Colonic mucosa (tissue), 4 donors: ENCODE data around the gene SLX9. TPM values are rescaled to one million over a fixed set of nuclear protein-coding genes. Genes with fewer than 3 reads are reported as not detected.
"Not testable (repeated sequence)": the region's sequence is repeated elsewhere in the genome, so short reads cannot be mapped to it uniquely, and the experiment has no call there.

Source experiments
- DNase-seq: peaks from one replicate; pipeline ENCODE4 v3.0.0-alpha.2; 2020
- H3K27ac ChIP-seq: fragments of 200-600 bp; one replicate; pipeline ENCODE4 v1.8.0; 2021
- H3K27me3 ChIP-seq: fragments of 200-600 bp; one replicate; pipeline ENCODE4 v1.8.0; 2021
- H3K36me3 ChIP-seq: fragments of 200-600 bp; one replicate; pipeline ENCODE4 v1.8.0; 2021
- H3K4me1 ChIP-seq: fragments of 200-600 bp; one replicate; pipeline ENCODE4 v1.8.0; 2021; ENCODE audit warnings: mild to moderate bottlenecking
- H3K4me3 ChIP-seq: fragments of 200-600 bp; one replicate; pipeline ENCODE4 v1.8.0; 2021
- H3K9ac ChIP-seq, 2 donors: one replicate each; pipeline ENCODE4 v1.7.0; 2013; ENCODE audit warnings: control low read depth in 2 of 2, low read depth in 2 of 2, low read length in 2 of 2
- H3K9me3 ChIP-seq: fragments of 200-600 bp; one replicate; pipeline ENCODE4 v1.8.0; 2021
- intact Hi-C: fragments of 100-400 bp; cut with DNase I; formaldehyde crosslinking; loops from one replicate; pipeline ENCODE4 v1.14.1; 2022
- total RNA-seq, 2 donors: library from RNA; stranded (reverse); fragmentation: NEBNext Ultra II Directional in 1 of 2; extraction: Animal tissue kit (Norgen Biotek cat#: 25700) in 1 of 2; gene quantifications; one replicate each; pipeline ENCODE4 v1.2.1, GENCODE V29; 2021
- TF ChIP-seq, protein P1 (sequence below): fragments of 200-600 bp; IDR thresholded peaks from one replicate; pipeline ENCODE4 v1.8.0; 2022; ENCODE audit warnings: antibody characterized with exemption, mild to moderate bottlenecking
- donor health status: healthy.
- donor health status: DM: no; HTN: no; CAD: no.
- donor health status: DM: no; HTN: no; CAD: no.

Gene SLX9
- total RNA-seq, 2 donors from 2014 or later, result 30.6 to 50.1 TPM

GRCh38 chr21:44911068-44911383 is 28.8 kb upstream of the SLX9 start:
- no peak for DNase-seq
- Histone ChIP-seq H3K4me3 (no peak overlapping the region), H3K9ac (peak overlapping the region in 1 of 2 donors; percentile 53), H3K36me3 (no peaks in the 10 kb centered on the region), H3K27ac (peak overlapping the region; percentile 42), H3K27me3 (no peaks in the 10 kb centered on the region), H3K4me1 (peaks cover 19% of the 10 kb centered on the region), H3K9me3 (no peaks in the 10 kb centered on the region)
- TF ChIP-seq, protein P1, sequence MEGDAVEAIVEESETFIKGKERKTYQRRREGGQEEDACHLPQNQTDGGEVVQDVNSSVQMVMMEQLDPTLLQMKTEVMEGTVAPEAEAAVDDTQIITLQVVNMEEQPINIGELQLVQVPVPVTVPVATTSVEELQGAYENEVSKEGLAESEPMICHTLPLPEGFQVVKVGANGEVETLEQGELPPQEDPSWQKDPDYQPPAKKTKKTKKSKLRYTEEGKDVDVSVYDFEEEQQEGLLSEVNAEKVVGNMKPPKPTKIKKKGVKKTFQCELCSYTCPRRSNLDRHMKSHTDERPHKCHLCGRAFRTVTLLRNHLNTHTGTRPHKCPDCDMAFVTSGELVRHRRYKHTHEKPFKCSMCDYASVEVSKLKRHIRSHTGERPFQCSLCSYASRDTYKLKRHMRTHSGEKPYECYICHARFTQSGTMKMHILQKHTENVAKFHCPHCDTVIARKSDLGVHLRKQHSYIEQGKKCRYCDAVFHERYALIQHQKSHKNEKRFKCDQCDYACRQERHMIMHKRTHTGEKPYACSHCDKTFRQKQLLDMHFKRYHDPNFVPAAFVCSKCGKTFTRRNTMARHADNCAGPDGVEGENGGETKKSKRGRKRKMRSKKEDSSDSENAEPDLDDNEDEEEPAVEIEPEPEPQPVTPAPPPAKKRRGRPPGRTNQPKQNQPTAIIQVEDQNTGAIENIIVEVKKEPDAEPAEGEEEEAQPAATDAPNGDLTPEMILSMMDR, result no peak
- intact Hi-C loops, result loop anchor here (10.0 kb wide), 1 partner anchor 106 kb away; the partner anchor contains the start of gene UBE2G2

DNA sequence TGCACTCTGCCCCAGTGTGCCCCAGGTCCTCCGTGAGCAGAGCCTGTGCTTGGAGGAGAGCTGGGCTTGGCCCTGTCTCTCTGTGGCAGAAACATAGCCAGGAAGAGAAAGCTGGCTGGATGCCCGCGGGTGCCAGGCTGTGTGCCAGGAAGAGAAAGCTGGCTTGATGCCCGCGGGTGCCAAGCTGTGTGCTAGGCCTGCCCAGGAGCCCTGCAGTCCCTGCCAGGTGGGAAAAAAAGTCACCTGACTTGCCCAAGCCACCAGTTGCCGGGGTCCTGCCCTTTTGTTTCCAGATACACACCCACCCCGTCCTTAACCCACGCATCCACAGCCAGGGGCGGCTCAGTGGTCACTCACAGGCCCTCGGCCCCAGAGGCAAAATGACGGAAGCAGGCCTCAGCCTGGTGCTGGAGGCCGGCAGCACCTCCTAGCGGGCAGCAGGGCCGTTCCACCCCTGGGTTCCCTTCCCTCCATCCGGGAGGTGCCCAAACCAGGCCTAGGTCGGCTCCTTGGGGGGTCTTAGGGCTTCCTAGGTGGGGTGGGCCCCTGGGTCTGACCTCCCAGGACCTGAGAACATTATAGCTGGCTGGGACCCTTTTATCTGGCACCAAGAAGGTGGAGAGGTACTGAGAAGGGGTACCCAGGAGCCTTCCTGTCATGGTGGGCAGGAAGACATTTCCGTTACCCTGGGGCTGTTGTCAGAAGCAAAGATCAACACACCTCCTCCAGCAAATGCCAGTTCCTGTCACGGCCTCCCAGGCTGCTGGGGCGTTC is 28.3 kb upstream of the SLX9 start:
- H3K4me3 ChIP-seq, result no peak overlapping the region
- DNase-seq, result peak; percentile 88
- H3K36me3 ChIP-seq, result no peaks in the 10 kb centered on the region
- TF ChIP-seq, protein P1, result peak; percentile 56
- intact Hi-C loops, result loop anchor here (10.0 kb wide), 1 partner anchor 107 kb away; the partner anchor contains the start of gene UBE2G2
- peak overlapping the region; percentile 42 for H3K27ac ChIP-seq
- H3K9me3 ChIP-seq, result no peaks in the 10 kb centered on the region
- H3K4me1 ChIP-seq, result peaks cover 19% of the 10 kb centered on the region
- no peaks in the 10 kb centered on the region for H3K27me3 ChIP-seq
- H3K9ac ChIP-seq, result peak overlapping the region in 1 of 2 donors; percentile 53

DNA sequence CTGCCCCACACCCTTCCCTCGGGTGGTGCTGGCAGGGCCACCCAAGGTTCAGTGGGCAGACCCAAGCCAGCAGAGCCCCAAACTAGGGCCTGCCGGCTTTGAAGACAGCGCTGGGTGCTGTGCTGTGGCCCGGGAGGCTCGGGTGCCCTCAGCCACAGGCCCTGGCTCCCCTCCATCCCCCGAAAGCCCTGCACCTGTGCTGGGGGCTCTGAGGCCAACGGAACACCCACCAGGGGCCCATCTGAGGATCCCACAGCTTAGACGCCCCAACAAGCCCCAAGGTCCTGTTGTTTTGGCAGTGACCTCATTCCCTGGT is 27.7 kb upstream of the SLX9 start:
- peaks cover 19% of the 10 kb centered on the region for H3K4me1 ChIP-seq
- peak; percentile 54 for DNase-seq
- TF ChIP-seq, protein P1, result no peak
- intact Hi-C loops, result loop anchor here (10.0 kb wide), 1 partner anchor 107 kb away; the partner anchor contains the start of gene UBE2G2
- peak overlapping the region in 1 of 2 donors; percentile 16 for H3K9ac ChIP-seq
- no peak overlapping the region for H3K4me3 ChIP-seq
- H3K9me3 ChIP-seq, result no peaks in the 10 kb centered on the region
- no peaks in the 10 kb centered on the region for H3K27me3 ChIP-seq
- no peaks in the 10 kb centered on the region for H3K36me3 ChIP-seq
- peak overlapping the region; percentile 42 for H3K27ac ChIP-seq

DNA sequence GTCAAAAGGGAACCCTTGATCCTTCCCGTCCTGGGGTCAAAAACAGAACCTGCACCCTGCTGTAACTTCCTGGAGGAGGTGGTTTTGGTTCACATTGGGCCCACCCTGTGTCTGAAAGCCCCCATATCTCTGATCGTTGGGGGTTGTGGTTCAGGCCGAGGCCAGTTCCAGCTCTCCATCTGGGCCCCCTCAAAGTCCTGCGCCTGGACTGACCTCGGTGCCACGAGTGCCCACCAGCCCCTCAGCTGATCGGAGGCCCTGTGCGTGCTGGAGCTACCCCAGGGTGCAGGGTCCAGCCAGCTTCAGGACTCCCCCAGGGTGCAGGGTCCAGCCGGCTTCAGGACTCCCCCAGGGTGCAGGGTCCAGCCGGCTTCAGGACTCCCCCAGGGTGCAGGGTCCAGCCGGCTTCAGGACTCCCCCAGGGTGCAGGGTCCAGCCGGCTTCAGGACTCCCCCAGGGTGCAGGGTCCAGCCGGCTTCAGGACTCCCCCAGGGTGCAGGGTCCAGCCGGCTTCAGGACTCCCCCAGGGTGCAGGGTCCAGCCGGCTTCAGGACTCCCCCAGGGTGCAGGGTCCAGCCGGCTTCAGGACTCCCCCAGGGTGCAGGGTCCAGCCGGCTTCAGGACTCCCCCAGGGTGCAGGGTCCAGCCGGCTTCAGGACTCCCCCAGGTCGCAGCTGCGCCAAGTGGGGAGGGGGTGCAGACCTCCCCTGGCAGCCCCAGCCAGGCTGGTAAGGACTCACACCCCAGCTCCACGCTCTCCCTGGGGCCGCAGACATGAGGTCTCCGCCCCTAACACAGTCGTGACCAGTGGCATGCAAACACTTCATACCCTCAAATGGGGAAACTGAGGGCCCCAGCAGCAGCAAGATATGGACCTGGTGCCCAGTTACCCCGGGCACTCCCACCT is 27.1 kb upstream of the SLX9 start:
- H3K4me3 ChIP-seq, H3K9me3 ChIP-seq, H3K27me3 ChIP-seq, H3K36me3 ChIP-seq, DNase-seq: not testable (repeated sequence)
- intact Hi-C loops, result loop anchor here (10.0 kb wide), 1 partner anchor 108 kb away; the partner anchor contains the start of gene UBE2G2
- Histone ChIP-seq H3K9ac (peak overlapping the region in 1 of 2 donors; percentile 3), H3K4me1 (peaks cover 19% of the 10 kb centered on the region), H3K27ac (peak overlapping the region; percentile 42)

DNA sequence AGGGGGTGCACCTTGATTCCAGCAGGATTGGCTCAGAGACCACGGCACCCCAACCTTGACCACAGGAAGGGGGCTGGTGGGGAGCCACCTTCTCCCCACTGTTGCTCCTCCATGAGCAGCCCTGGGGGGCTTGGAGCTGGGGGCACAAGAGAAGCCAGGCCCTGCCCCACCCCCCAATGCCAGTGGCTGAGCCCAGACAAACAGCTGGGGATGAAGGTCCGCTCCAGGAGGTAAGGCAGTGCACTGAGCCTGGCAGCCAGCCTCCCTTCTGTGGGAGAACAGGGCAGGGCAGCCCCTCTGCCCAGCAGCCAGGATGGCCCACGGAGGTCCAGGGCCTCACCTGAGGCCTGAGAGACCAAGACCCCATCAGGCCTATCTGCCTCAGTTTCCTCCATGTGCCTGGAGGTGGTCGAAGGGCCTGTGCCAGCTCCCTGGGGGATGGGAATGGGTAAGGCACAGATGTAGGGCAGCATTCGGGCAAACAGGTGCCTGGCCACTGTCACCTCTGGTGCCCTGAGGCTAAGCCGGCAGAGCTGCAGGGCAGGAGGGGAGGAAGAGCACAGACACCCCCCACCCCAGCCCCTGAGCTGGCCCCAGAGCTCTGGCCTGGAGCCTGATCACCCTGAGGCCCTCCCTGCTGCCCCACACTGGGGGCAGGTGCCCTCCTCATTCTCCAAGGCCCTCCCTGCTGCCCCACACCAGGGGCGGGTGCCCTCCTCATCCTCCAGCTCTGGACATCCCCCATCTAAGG is 26.2 kb upstream of the SLX9 start:
- Histone ChIP-seq H3K4me3 (no peak overlapping the region), H3K4me1 (peaks cover 19% of the 10 kb centered on the region), H3K27ac (peak overlapping the region; percentile 25), H3K9ac (peak overlapping the region; percentile 3 to 24), H3K9me3 (no peaks in the 10 kb centered on the region), H3K36me3 (no peaks in the 10 kb centered on the region), H3K27me3 (no peaks in the 10 kb centered on the region)
- intact Hi-C loops, result loop anchor here (10.0 kb wide), 1 partner anchor 109 kb away; the partner anchor contains the start of gene UBE2G2
- DNase-seq, result no peak
- TF ChIP-seq, protein P1, result no peak
